Placental pericyte (primary cell): ENCODE data around the gene OR13C5. TPM values are rescaled to one million over a fixed set of nuclear protein-coding genes. Genes with fewer than 3 reads are reported as not detected.

Experiments used
- total RNA-seq: library from RNA; depleted of rRNA; stranded (reverse); fragments of >200 nt; gene quantifications from 2 replicates; pipeline ENCODE4 v1.2.3, GENCODE V29; 2012

Gene OR13C5
- not detected in 2 replicates for total RNA-seq

GRCh38 chr9:104599313-104599712 is at the start of gene OR13C5:
OR13C5 (minus strand) TSS chr9:104599413; CDS start chr9:104599413, 0 bp downstream.

GRCh38 chr9:104618104-104618503 is 18.9 kb upstream of the OR13C5 start, which contains the start of gene OR13C9:
OR13C9 (minus strand) TSS chr9:104618204; CDS start chr9:104618204, 0 bp downstream.

GRCh38 chr9:104605527-104605926 is 6.3 kb upstream of the OR13C5 start, which contains the start of gene OR13C2:
OR13C2 (minus strand) TSS chr9:104605627; CDS start chr9:104605627, 0 bp downstream.

GRCh38 chr9:104568868-104569267 is 30.3 kb downstream of the OR13C5 start, which contains the start of gene OR13C8:
OR13C8 (plus strand) TSS chr9:104569168; CDS start chr9:104569168, 0 bp downstream.

Other genes starting within 250 kb of the OR13C5 start
- gene OR13F1, start 95.2 kb downstream of the OR13C5 start, total RNA-seq: not detected in 2 replicates
- not detected in 2 replicates for gene OR13C4, start 72.2 kb downstream of the OR13C5 start, total RNA-seq
- gene OR13C3, start 62.6 kb downstream of the OR13C5 start, total RNA-seq: not detected in 2 replicates
- gene OR13C8, start 30.2 kb downstream of the OR13C5 start, total RNA-seq: not detected in 2 replicates
- not detected in 2 replicates for gene OR13C2, start 6.2 kb upstream of the OR13C5 start, total RNA-seq
- gene OR13C9, start 18.8 kb upstream of the OR13C5 start, total RNA-seq: not detected in 2 replicates
- not detected in 2 replicates for gene OR13D1, start 95.1 kb upstream of the OR13C5 start, total RNA-seq
- 19.3 and 30.9 TPM in 2 replicates for gene NIPSNAP3A, start 148.3 kb upstream of the OR13C5 start, total RNA-seq
- gene NIPSNAP3B, start 164.7 kb upstream of the OR13C5 start, total RNA-seq: 0.43 and 0.88 TPM in 2 replicates